RWPE2 (cell line): ENCODE data around the gene SPIRE2.

Experiments
- ATAC-seq: fragments of 200-7000 bp; cut with Tn5 transposase; 3 replicates; pipeline ENCODE4 v1.9.1; 2021; ENCODE audit warnings: low read depth
- DNase-seq: peaks from one replicate; pipeline ENCODE4 v3.0.0-alpha.2; 2020; ENCODE audit warnings: low spot score
- H3K27ac ChIP-seq: fragments of 450-650 bp; 2 replicates; pipeline ENCODE4 v1.5.1; 2017; ENCODE audit warnings: mild to moderate bottlenecking; ENCODE audit not compliant: poor library complexity, severe bottlenecking
- H3K27me3 ChIP-seq: fragments of 250-450 bp; sonication (Bioruptor Pico); 2 replicates; pipeline ENCODE4 v1.5.1; 2021; ENCODE audit warnings: mild to moderate bottlenecking, moderate library complexity; ENCODE audit not compliant: insufficient read depth, poor library complexity, severe bottlenecking
- H3K36me3 ChIP-seq: fragments of 250-450 bp; sonication (Bioruptor Pico); 2 replicates; pipeline ENCODE4 v1.5.1; 2020; ENCODE audit warnings: low read depth, mild to moderate bottlenecking, moderate library complexity
- H3K4me1 ChIP-seq: fragments of 250-450 bp; sonication (Bioruptor Pico); 2 replicates; pipeline ENCODE4 v1.5.1; 2021; ENCODE audit warnings: mild to moderate bottlenecking, moderate library complexity; ENCODE audit not compliant: insufficient read depth, poor library complexity, severe bottlenecking
- H3K4me3 ChIP-seq: fragments of 250-450 bp; sonication (Bioruptor Pico); 2 replicates; pipeline ENCODE4 v1.5.1; 2021; ENCODE audit warnings: mild to moderate bottlenecking, moderate library complexity; ENCODE audit not compliant: severe bottlenecking
- H3K9me3 ChIP-seq: fragments of 250-450 bp; sonication (Bioruptor Pico); 2 replicates; pipeline ENCODE4 v1.5.1; 2021; ENCODE audit warnings: mild to moderate bottlenecking, moderate library complexity; ENCODE audit not compliant: severe bottlenecking
- CTCF ChIP-seq: fragments of 450-650 bp; IDR thresholded peaks from one replicate; pipeline ENCODE4 v1.5.1; 2017; ENCODE audit warnings: mild to moderate bottlenecking, moderate library complexity; ENCODE audit not compliant: poor library complexity, severe bottlenecking

The SPIRE2 gene

GRCh38 chr16:89884041-89884421 lies 55.8 kb downstream of the SPIRE2 start:
- H3K9me3 ChIP-seq, result no peaks in the 10 kb centered on the region
- ATAC-seq (no peak), DNase-seq (no peak)
- H3K36me3 ChIP-seq, result peaks cover 83% of the 10 kb centered on the region
- H3K4me3 ChIP-seq, result no peak overlapping the region
- H3K4me1 ChIP-seq, result peaks cover 11% of the 10 kb centered on the region
- TF ChIP-seq CTCF, result no peak
- H3K27ac ChIP-seq, result no peak overlapping the region
- H3K27me3 ChIP-seq, result no peaks in the 10 kb centered on the region

- H3K27ac ChIP-seq, result no peak overlapping the region
- DNase-seq (peak; percentile 60), ATAC-seq (no peak)
- no peak for TF ChIP-seq CTCF
- H3K4me1 ChIP-seq, result no peaks in the 10 kb centered on the region
- H3K4me3 ChIP-seq, result no peak overlapping the region
- no peaks in the 10 kb centered on the region for H3K27me3 ChIP-seq
- peaks cover 91% of the 10 kb centered on the region for H3K36me3 ChIP-seq
- no peaks in the 10 kb centered on the region for H3K9me3 ChIP-seq
Observed at GRCh38 chr16:89887243-89887642, 59.0 kb downstream of the SPIRE2 start.

GRCh38 chr16:89890200-89890599 lies 61.9 kb downstream of the SPIRE2 start:
- H3K4me1 ChIP-seq, result no peaks in the 10 kb centered on the region
- TF ChIP-seq CTCF, result no peak
- ATAC-seq (no peak), DNase-seq (no peak)
- no peak overlapping the region for H3K27ac ChIP-seq
- H3K9me3 ChIP-seq, result no peaks in the 10 kb centered on the region
- H3K4me3 ChIP-seq, result no peak overlapping the region
- no peaks in the 10 kb centered on the region for H3K27me3 ChIP-seq
- peaks cover 92% of the 10 kb centered on the region for H3K36me3 ChIP-seq

- Histone ChIP-seq H3K36me3 (peaks cover 92% of the 10 kb centered on the region), H3K4me1 (no peaks in the 10 kb centered on the region), H3K27me3 (no peaks in the 10 kb centered on the region), H3K9me3 (no peaks in the 10 kb centered on the region), H3K27ac (no peak overlapping the region), H3K4me3 (no peak overlapping the region)
- ATAC-seq (no peak), DNase-seq (no peak)
- TF ChIP-seq CTCF, result no peak
Observed at GRCh38 chr16:89890886-89891657, 62.8 kb downstream of the SPIRE2 start.

GRCh38 chr16:89892055-89892630 lies 63.9 kb downstream of the SPIRE2 start:
- Histone ChIP-seq H3K27ac (no peak overlapping the region), H3K9me3 (no peaks in the 10 kb centered on the region), H3K27me3 (no peaks in the 10 kb centered on the region), H3K4me3 (no peak overlapping the region), H3K4me1 (no peaks in the 10 kb centered on the region), H3K36me3 (peaks cover 88% of the 10 kb centered on the region)
- DNase-seq, result no peak
- TF ChIP-seq CTCF, result no peak
- peak; percentile 42; the same call in 2 of the 3 replicates for ATAC-seq
